HepG2 (cell line): ENCODE data around the gene CRLF3. TPM values are rescaled to one million over a fixed set of nuclear protein-coding genes. Genes with fewer than 3 reads are reported as not detected.

Experiments
- FOXC1 ChIP-seq: sonication (generic); formaldehyde crosslinking; IDR thresholded peaks from 2 replicates; pipeline ENCODE4 v1.8.0; 2022; ENCODE audit warnings: mild to moderate bottlenecking, missing genetic modification reagents, borderline replicate concordance
- GMEB2 ChIP-seq: IDR thresholded peaks from 2 replicates; pipeline ENCODE4 v1.6.1; 2016; ENCODE audit warnings: missing biosample characterization, missing genetic modification reagents, low read depth
- KLF6 ChIP-seq: IDR thresholded peaks from 2 replicates; pipeline ENCODE4 v1.8.0; 2016; ENCODE audit warnings: missing biosample characterization, missing genetic modification reagents
- MTA1 ChIP-seq: sonication (generic); formaldehyde crosslinking; IDR thresholded peaks from 2 replicates; pipeline ENCODE4 v1.4.0; 2020; ENCODE audit warnings: missing genetic modification reagents, mild to moderate bottlenecking, borderline replicate concordance
- MTF2 ChIP-seq: sonication (generic); formaldehyde crosslinking; IDR thresholded peaks from 2 replicates; pipeline ENCODE4 v1.5.0; 2020; ENCODE audit warnings: missing genetic modification reagents, borderline replicate concordance
- NR2C2 ChIP-seq: sonication (generic); formaldehyde crosslinking; IDR thresholded peaks from 2 replicates; pipeline ENCODE4 v1.4.0; 2020; ENCODE audit warnings: missing genetic modification reagents, mild to moderate bottlenecking, moderate library complexity, borderline replicate concordance
- POLR2A ChIP-seq, 2 experiments: IDR thresholded peaks; 2 replicates each; pipeline ENCODE4 v1.6.1; 2011; ENCODE audit warnings: low read depth in 2 of 2, low read length in 2 of 2, mild to moderate bottlenecking in 1 of 2, moderate library complexity in 1 of 2; ENCODE audit not compliant: insufficient read depth in 1 of 2
- SALL2 ChIP-seq: sonication (generic); formaldehyde crosslinking; IDR thresholded peaks from 2 replicates; pipeline ENCODE4 v1.8.1; 2023; ENCODE audit warnings: mild to moderate bottlenecking, missing genetic modification reagents, inconsistent platforms
- SCMH1 ChIP-seq: sonication (generic); formaldehyde crosslinking; IDR thresholded peaks from 2 replicates; pipeline ENCODE4 v1.9.0; 2021; ENCODE audit warnings: missing genetic modification reagents, mild to moderate bottlenecking, borderline replicate concordance
- SP1 ChIP-seq, 2 experiments: fragments of 450-650 bp in 1 of 2; sonication (generic) in 1 of 2; formaldehyde crosslinking in 1 of 2; IDR thresholded peaks; 2 replicates each; pipeline versions ENCODE4 v1.4.0 to v1.6.1; 2016 to 2020; ENCODE audit warnings: missing genetic modification reagents in 1 of 2
- SRY ChIP-seq: sonication (generic); formaldehyde crosslinking; IDR thresholded peaks from 2 replicates; pipeline ENCODE4 v1.8.0; 2022; ENCODE audit warnings: mild to moderate bottlenecking, missing genetic modification reagents
- USF2 ChIP-seq, 2 experiments: sonication (generic) in 1 of 2; formaldehyde crosslinking in 1 of 2; IDR thresholded peaks; 2 replicates each; pipeline versions ENCODE4 v1.5.1 to v1.6.1; 2011 to 2020; ENCODE audit warnings: borderline replicate concordance in 1 of 2, low read depth in 1 of 2, low read length in 1 of 2, mild to moderate bottlenecking in 1 of 2, missing genetic modification reagents in 1 of 2, moderate library complexity in 1 of 2
- ZNF224 ChIP-seq: sonication (generic); formaldehyde crosslinking; IDR thresholded peaks from 2 replicates; pipeline ENCODE4 v1.5.0; 2020; ENCODE audit warnings: mild to moderate bottlenecking, missing genetic modification reagents
- ZNF256 ChIP-seq: sonication (generic); formaldehyde crosslinking; conservative IDR thresholded peaks from 2 replicates; pipeline ENCODE4 v1.4.0; 2020; ENCODE audit warnings: missing genetic modification reagents
- ZNF333 ChIP-seq: sonication (generic); formaldehyde crosslinking; IDR thresholded peaks from 2 replicates; pipeline ENCODE4 v1.4.0; 2020; ENCODE audit warnings: mild to moderate bottlenecking, missing genetic modification reagents, borderline replicate concordance
- ZNF570 ChIP-seq: sonication (generic); formaldehyde crosslinking; IDR thresholded peaks from 2 replicates; pipeline ENCODE4 v1.4.0; 2020; ENCODE audit warnings: mild to moderate bottlenecking, missing genetic modification reagents, borderline replicate concordance
- ZNF577 ChIP-seq: sonication (generic); formaldehyde crosslinking; IDR thresholded peaks from 2 replicates; pipeline ENCODE4 v1.4.0; 2020; ENCODE audit warnings: mild to moderate bottlenecking, low read depth, missing genetic modification reagents, borderline replicate concordance
- ZNF629 ChIP-seq: sonication (generic); formaldehyde crosslinking; conservative IDR thresholded peaks from 2 replicates; pipeline ENCODE4 v1.5.0; 2020; ENCODE audit warnings: missing genetic modification reagents
- ZNF772 ChIP-seq: sonication (generic); formaldehyde crosslinking; IDR thresholded peaks from 2 replicates; pipeline ENCODE4 v1.5.0; 2020; ENCODE audit warnings: mild to moderate bottlenecking, missing genetic modification reagents
- ZNF780A ChIP-seq: sonication (generic); formaldehyde crosslinking; IDR thresholded peaks from 2 replicates; pipeline ENCODE4 v1.8.0; 2022; ENCODE audit warnings: mild to moderate bottlenecking, missing genetic modification reagents, moderate library complexity
- polyA plus RNA-seq, 8 experiments: library from polyadenylated mRNA; depleted of rRNA in 3 of 8; stranded (reverse) in 7 of 8; unstranded in 1 of 8; fragments of >200 nt; fragmentation: Illumina TruSeq in 4 of 8; extraction: Trizol in 4 of 8; gene quantifications; 2 replicates each; pipeline versions ENCODE4 v1.2.1 to v1.2.3, GENCODE V29; 2011 to 2016; ENCODE audit warnings: low read depth in 4 of 8, missing spikeins in 1 of 8, mixed read lengths in 1 of 8; ENCODE audit not compliant: insufficient read depth in 1 of 8
- total RNA-seq, 5 experiments: library from RNA; depleted of rRNA; stranded (reverse); fragments of >200 nt; fragmentation: Illumina TruSeq; extraction: Trizol; gene quantifications; 2 replicates each; pipeline ENCODE4 v1.2.3, GENCODE V29; 2016; ENCODE audit warnings: low read depth in 1 of 5
- TF ChIP-seq, protein P1 (sequence below): sonication (generic); formaldehyde crosslinking; IDR thresholded peaks from 2 replicates; pipeline ENCODE4 v1.5.0; 2020; ENCODE audit warnings: mild to moderate bottlenecking, missing genetic modification reagents, moderate library complexity
- TF ChIP-seq, protein P2 (sequence below): IDR thresholded peaks from 2 replicates; pipeline ENCODE4 v1.6.1; 2016

CRLF3 gene
- total and polyA plus RNA-seq, 2 of the 13 experiments (the other 11 are each of a cell fraction or from before 2014, with no cell fraction given) = 6.4 to 9.1 TPM

DNA sequence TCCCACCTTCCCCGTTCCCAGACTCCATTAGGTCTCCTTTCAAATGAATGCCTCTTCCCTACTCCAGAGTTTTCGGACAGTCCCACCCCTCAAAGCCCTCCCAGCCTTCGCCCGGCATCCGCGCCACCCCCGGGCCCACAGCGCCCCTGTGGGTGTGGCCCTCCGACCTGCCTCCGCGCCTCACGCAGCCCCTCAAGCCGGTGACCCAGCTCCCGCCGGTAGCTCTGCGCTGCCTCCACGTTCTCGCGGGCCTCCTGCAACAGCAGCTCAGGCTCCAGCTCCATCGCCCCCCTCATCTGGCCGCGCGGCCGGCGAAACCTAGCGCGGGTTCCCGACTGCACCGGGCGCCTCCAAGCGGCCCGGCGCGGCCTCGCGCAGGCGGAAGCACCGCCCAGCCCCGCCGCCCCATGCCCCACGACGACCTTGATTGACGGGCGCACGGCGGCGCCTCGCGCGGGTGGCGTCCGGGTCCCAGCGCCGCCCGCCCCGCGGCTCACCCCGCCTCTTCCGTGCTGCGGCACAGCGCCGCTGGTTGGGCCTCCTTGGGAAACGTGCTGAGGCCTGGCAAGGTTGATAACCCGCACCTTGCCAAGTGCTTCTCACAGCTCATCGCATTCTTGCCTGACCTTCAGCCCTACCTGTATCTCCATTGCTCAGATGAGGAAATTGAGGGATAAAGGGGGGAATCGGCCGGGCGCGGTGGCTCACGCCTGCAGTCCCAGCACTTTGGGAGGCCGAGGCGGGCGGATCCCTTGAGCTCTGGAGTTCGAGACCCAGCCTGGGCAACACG is at the start of gene CRLF3 (continued):
- no peak for TF ChIP-seq ZNF224
- TF ChIP-seq KLF6 (CRISPR knock-in tag) = 0 out of 2 replicates have a peak, but pooled peaks have one; percentile 35
- no peak for TF ChIP-seq ZNF577 (CRISPR knock-in tag)
- peak; percentile 71; the same call in 1 of the 2 replicates for TF ChIP-seq MTA1 (CRISPR knock-in tag)
- 0 out of 2 replicates have a peak, but pooled peaks have one; percentile 44 for TF ChIP-seq SRY (CRISPR knock-in tag)
- TF ChIP-seq SALL2 (CRISPR knock-in tag) = no peak
- no peak for TF ChIP-seq ZNF256 (CRISPR knock-in tag)
- TF ChIP-seq SP1 (IDR thresholded peaks at IDR 0.05) = no peak
- 0 out of 2 replicates have a peak, but pooled peaks have one; percentile 16 for TF ChIP-seq SP1 (CRISPR knock-in tag; IDR thresholded peaks at IDR 0.05)
- no peak for TF ChIP-seq ZNF780A (CRISPR knock-in tag)
- peak; percentile 86 for TF ChIP-seq ZNF629 (CRISPR knock-in tag)
- TF ChIP-seq, protein P1, sequence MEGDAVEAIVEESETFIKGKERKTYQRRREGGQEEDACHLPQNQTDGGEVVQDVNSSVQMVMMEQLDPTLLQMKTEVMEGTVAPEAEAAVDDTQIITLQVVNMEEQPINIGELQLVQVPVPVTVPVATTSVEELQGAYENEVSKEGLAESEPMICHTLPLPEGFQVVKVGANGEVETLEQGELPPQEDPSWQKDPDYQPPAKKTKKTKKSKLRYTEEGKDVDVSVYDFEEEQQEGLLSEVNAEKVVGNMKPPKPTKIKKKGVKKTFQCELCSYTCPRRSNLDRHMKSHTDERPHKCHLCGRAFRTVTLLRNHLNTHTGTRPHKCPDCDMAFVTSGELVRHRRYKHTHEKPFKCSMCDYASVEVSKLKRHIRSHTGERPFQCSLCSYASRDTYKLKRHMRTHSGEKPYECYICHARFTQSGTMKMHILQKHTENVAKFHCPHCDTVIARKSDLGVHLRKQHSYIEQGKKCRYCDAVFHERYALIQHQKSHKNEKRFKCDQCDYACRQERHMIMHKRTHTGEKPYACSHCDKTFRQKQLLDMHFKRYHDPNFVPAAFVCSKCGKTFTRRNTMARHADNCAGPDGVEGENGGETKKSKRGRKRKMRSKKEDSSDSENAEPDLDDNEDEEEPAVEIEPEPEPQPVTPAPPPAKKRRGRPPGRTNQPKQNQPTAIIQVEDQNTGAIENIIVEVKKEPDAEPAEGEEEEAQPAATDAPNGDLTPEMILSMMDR (CRISPR knock-in tag) = peak; percentile 73
- no peak for TF ChIP-seq ZNF570 (CRISPR knock-in tag)
- no peak for TF ChIP-seq USF2 (IDR thresholded peaks at IDR 0.05; ENCODE audit: low read depth, low read length)
- TF ChIP-seq USF2 (CRISPR knock-in tag; IDR thresholded peaks at IDR 0.05; ENCODE audit: borderline replicate concordance) = no peak; the same call in 1 of the 2 replicates
- peak; percentile 35; the same call in 1 of the 2 replicates for TF ChIP-seq MTF2 (CRISPR knock-in tag)
- TF ChIP-seq GMEB2 = 0 out of 2 replicates have a peak, but pooled peaks have one; percentile 44
- TF ChIP-seq POLR2A (IDR thresholded peaks at IDR 0.05; ENCODE audit: insufficient read depth in 1 of 2, low read depth in 2 of 2, low read length in 2 of 2) = peak; percentile 50 to 86
- TF ChIP-seq ZNF333 (CRISPR knock-in tag) = peak; percentile 59; the same call in 1 of the 2 replicates
- TF ChIP-seq, protein P2, sequence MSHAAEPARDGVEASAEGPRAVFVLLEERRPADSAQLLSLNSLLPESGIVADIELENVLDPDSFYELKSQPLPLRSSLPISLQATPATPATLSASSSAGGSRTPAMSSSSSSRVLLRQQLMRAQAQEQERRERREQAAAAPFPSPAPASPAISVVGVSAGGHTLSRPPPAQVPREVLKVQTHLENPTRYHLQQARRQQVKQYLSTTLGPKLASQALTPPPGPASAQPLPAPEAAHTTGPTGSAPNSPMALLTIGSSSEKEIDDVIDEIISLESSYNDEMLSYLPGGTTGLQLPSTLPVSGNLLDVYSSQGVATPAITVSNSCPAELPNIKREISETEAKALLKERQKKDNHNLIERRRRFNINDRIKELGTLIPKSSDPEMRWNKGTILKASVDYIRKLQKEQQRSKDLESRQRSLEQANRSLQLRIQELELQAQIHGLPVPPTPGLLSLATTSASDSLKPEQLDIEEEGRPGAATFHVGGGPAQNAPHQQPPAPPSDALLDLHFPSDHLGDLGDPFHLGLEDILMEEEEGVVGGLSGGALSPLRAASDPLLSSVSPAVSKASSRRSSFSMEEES (CRISPR knock-in tag) = no peak
- peak; percentile 79; the same call in 1 of the 2 replicates for TF ChIP-seq NR2C2 (CRISPR knock-in tag)
- no peak for TF ChIP-seq SCMH1
- TF ChIP-seq FOXC1 (CRISPR knock-in tag) = peak; percentile 59; the same call in 1 of the 2 replicates
- TF ChIP-seq ZNF772 (CRISPR knock-in tag) = no peak
